Lung (tissue), 12 donors: ENCODE data around the gene PALD1. TPM values are rescaled to one million over a fixed set of nuclear protein-coding genes. Genes with fewer than 3 reads are reported as not detected.
"Not testable (repeated sequence)": the region's sequence is repeated elsewhere in the genome, so short reads cannot be mapped to it uniquely, and the experiment has no call there.

Experiments used
- ATAC-seq: fragments of 200-7000 bp; cut with Tn5 transposase; one replicate; pipeline ENCODE4 v1.9.1; 2020; ENCODE audit warnings: moderate number of reproducible peaks; ENCODE audit not compliant: insufficient read depth, low FRiP score
- DNase-seq, 3 donors: peaks; one replicate each; pipeline ENCODE4 v3.0.0-alpha.2; 2013 to 2017
- H3K27ac ChIP-seq, 2 donors: one replicate each; pipeline ENCODE4 v1.5.1; 2013; ENCODE audit warnings: mild to moderate bottlenecking in 2 of 2, moderate library complexity in 2 of 2, control low read depth in 1 of 2, inconsistent platforms in 1 of 2, low read depth in 1 of 2, low read length in 1 of 2
- H3K27me3 ChIP-seq, 3 donors: one replicate each; pipeline ENCODE4 v1.5.1; 2013; ENCODE audit warnings: low read length in 2 of 3; ENCODE audit not compliant: control insufficient read depth in 3 of 3, insufficient read depth in 3 of 3
- H3K36me3 ChIP-seq, 4 donors: one replicate each; pipeline ENCODE4 v1.5.1; 2013; ENCODE audit warnings: low read length in 4 of 4, mild to moderate bottlenecking in 1 of 4, moderate library complexity in 1 of 4; ENCODE audit not compliant: control insufficient read depth in 4 of 4, insufficient read depth in 4 of 4
- H3K4me1 ChIP-seq, 5 donors: one replicate each; pipeline ENCODE4 v1.5.1; 2013; ENCODE audit warnings: low read length in 5 of 5, mild to moderate bottlenecking in 2 of 5, moderate library complexity in 1 of 5; ENCODE audit not compliant: control insufficient read depth in 5 of 5, insufficient read depth in 5 of 5
- H3K4me3 ChIP-seq: one replicate; pipeline ENCODE4 v1.5.1; 2013; ENCODE audit warnings: mild to moderate bottlenecking, control low read depth, moderate library complexity
- H3K9ac ChIP-seq, 2 donors: one replicate each; pipeline ENCODE4 v1.5.1; 2013; ENCODE audit warnings: low read length in 2 of 2, control low read depth in 1 of 2; ENCODE audit not compliant: insufficient read depth in 1 of 2
- H3K9me3 ChIP-seq, 4 donors: one replicate each; pipeline ENCODE4 v1.5.1; 2013; ENCODE audit warnings: low read length in 3 of 4, mild to moderate bottlenecking in 1 of 4, moderate library complexity in 1 of 4; ENCODE audit not compliant: control insufficient read depth in 4 of 4, insufficient read depth in 3 of 4
- CTCF ChIP-seq: IDR thresholded peaks from 2 replicates; pipeline ENCODE4 v1.5.1; 2012; ENCODE audit warnings: mild to moderate bottlenecking; ENCODE audit errors: control extremely low read depth, extremely low read depth
- WGBS, 2 donors: extraction: QIAGEN DNeasy Blood & Tissue Kit; methylation state at CpG; one replicate each; pipeline ENCODE4 v1.1.7; 2013; 5-methylcytosine and 5-hydroxymethylcytosine counted together
- polyA plus RNA-seq, 2 donors: library from polyadenylated mRNA; stranded (reverse); fragments of 200-250 nt; gene quantifications; one replicate each; pipeline ENCODE4 v1.2.1, GENCODE V29; 2013
- total RNA-seq, 2 donors: library from RNA; depleted of rRNA in 1 of 2; stranded (reverse); fragments of >200 nt in 1 of 2; gene quantifications; one replicate each; pipeline ENCODE4 v1.2.1, GENCODE V29; 2014 to 2021
- donor health status: control.
- donor health status: control.
- donor health status: Bipolar disorder and iron deficiency.
- donor health status: healthy.
- donor health status: DM: yes; HTN: yes; CAD: no.

Gene PALD1
- total and polyA plus RNA-seq, 4 donors = 10.5 to 19.7 (median 15.6) TPM

DNA sequence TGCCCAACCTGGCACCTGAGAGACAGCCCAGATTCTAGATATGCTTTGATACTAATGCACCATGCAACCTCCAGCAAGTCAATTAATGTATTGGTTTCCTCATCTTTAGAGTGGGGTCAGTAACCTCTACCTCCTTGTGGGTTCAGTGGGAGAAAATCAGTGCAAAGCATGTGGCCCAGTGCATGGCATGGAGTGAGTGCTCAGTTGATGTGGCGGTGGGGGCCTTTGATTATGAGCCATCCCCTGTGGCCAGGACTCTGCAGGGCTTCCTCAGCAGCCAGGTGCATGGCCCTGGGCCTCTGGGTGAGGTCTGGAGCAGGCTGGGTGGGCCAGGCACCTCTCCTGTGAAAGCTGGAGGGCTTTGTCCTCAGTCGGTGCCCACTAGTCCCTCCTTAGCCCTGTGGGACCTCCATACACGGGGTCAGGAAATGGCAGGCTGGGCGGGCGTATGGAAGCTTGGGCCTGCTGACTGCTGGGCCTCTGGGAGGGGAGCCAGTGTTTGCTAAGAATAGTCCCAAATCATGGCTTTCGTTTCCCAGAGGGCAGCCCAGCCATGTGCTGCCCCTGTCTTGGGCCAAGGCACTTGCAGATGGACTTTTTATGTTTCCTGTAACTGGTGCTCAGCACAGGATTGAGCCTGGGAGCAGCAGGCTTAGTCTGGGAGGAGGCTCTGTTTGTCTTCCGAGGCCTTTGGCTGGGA lies 3.4 kb downstream of the PALD1 start:
- peak; percentile 57 to 85 (median 73) for DNase-seq

DNA sequence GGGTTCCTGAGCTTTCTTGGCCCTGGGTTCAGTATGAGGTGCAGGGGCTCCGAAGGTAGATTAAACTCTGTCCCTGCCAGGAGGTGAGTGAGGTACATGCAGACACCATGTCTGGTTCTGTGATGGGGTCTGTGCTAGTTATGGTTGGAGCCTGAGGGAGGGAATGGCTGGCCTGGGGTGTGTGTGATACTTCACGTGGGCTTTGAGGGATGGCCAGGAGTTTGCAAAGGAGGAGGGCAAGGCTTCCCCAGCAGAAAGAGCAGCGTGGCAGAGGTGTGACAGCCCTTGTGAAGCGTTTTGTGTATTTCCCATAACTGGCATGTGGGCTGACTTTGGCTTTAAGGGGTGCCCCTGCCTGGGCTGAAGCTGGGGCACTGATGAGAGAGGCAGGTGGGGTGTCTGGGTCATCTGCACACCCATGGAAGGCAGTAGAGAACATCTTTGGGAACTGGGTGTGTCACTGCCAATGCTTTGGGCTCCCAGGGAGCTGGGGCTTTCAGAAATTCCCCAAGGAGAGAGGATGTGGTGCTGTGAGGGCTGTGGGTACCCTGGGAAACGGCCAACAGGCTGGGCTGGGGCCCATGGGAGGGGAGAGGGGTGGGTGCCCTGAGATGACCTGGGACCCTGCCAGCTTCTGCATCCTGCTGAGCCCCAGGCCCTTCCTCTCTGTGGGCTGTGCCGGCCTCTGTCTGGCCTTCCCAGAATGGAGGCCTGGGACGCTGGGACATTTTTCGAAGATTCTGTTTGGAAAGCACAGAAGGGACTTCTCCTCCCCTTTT lies 4.6 kb downstream of the PALD1 start:
- Histone ChIP-seq H3K4me1 (peaks cover 7 to 50% (median 15%) of the 10 kb centered on the region in 5 donors), H3K4me3 (no peak overlapping the region), H3K27ac (peak overlapping the region in 1 of 2 donors; percentile 86), H3K27me3 (no peaks in the 10 kb centered on the region), H3K9ac (no peak overlapping the region), H3K36me3 (peaks cover 0 to 6% (median 2%) of the 10 kb centered on the region in 4 donors), H3K9me3 (no peaks in the 10 kb centered on the region)
- no peak for DNase-seq
- no peak for ATAC-seq
- 47 to 59% methylated on average over 8 of the region's 8 CpGs for WGBS, 2 donors
- TF ChIP-seq CTCF = no peak

More for the DNA sequence above, 3.4 kb downstream of the PALD1 start:
- Histone ChIP-seq H3K9me3 (no peaks in the 10 kb centered on the region), H3K4me3 (no peak overlapping the region), H3K27ac (peak overlapping the region; percentile 10 to 86), H3K4me1 (peaks cover 7 to 57% (median 18%) of the 10 kb centered on the region in 5 donors), H3K36me3 (peaks cover 0 to 6% (median 1%) of the 10 kb centered on the region in 4 donors), H3K9ac (no peak overlapping the region), H3K27me3 (peaks cover 0 to under 1% (median 0%) of the 10 kb centered on the region in 3 donors)
- WGBS, 2 donors = 63 to 74% methylated on average over 7 of the region's 7 CpGs
- ATAC-seq = no peak
- no peak for TF ChIP-seq CTCF

GRCh38 chr10:70483872-70484271 lies 5.3 kb downstream of the PALD1 start:
- Histone ChIP-seq H3K27ac (peak overlapping the region in 1 of 2 donors; percentile 86), H3K4me1 (peaks cover 7 to 49% (median 15%) of the 10 kb centered on the region in 5 donors)
- H3K4me3 ChIP-seq = not testable (repeated sequence)

DNA sequence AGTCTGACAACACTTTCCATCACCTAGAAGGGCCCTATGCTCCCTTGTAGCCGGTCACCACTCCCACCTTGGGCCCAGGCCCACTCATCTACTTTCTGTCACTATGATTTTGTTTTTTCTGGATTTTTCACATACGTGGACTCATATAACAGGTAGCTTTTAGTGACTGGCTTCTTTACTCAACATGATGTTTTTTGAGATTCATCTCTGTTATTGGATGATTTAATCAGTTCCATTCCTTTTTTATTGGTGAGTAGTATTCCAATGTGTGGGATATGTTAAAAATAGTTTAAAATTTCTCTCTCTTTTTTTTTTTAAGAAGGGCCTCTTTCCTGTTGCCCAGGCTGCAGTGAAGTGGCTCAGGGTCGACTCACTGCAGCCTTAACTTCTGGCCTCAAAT lies 9.3 kb downstream of the PALD1 start:
- TF ChIP-seq CTCF = no peak
- no peak overlapping the region for H3K27ac ChIP-seq
- H3K4me3 ChIP-seq = no peak overlapping the region
- H3K36me3 ChIP-seq = peaks cover 0 to 6% (median 2%) of the 10 kb centered on the region in 4 donors
- peaks cover 0 to 12% (median 8%) of the 10 kb centered on the region in 5 donors for H3K4me1 ChIP-seq
- ATAC-seq = no peak
- H3K9me3 ChIP-seq = no peaks in the 10 kb centered on the region
- 81 to 86% methylated on average over 3 of the region's 3 CpGs for WGBS, 2 donors
- H3K27me3 ChIP-seq = no peaks in the 10 kb centered on the region
- no peak overlapping the region for H3K9ac ChIP-seq
- no peak for DNase-seq

More at GRCh38 chr10:70483872-70484271, 5.3 kb downstream of the PALD1 start:
- not testable (repeated sequence) for H3K27me3 ChIP-seq, H3K36me3 ChIP-seq, DNase-seq, ATAC-seq, H3K9me3 ChIP-seq, H3K9ac ChIP-seq
- WGBS, 2 donors = 86 to 90% methylated on average over 6 of the region's 6 CpGs
